Peyer's patch (tissue), 4 donors: ENCODE results near the gene SLK. TPM values are rescaled to one million over a fixed set of nuclear protein-coding genes. Genes with fewer than 3 reads are reported as not detected.

Source experiments
- DNase-seq, 3 donors: peaks; one replicate each; pipeline ENCODE4 v3.0.0-alpha.2; 2017 to 2019
- H3K27ac ChIP-seq, 4 donors: fragments of 200-600 bp; sonication (generic); one replicate each; pipeline ENCODE4 v1.5.1; 2016 to 2019
- H3K27me3 ChIP-seq, 2 donors: fragments of 200-600 bp; sonication (generic); one replicate each; pipeline ENCODE4 v1.5.1; 2019
- H3K36me3 ChIP-seq, 3 donors: fragments of 200-600 bp; sonication (generic); one replicate each; pipeline ENCODE4 v1.5.1; 2016 to 2019
- H3K4me1 ChIP-seq, 4 donors: fragments of 200-600 bp; sonication (generic); one replicate each; pipeline ENCODE4 v1.5.1; 2016 to 2019
- H3K4me3 ChIP-seq, 4 donors: fragments of 200-600 bp; sonication (generic); 1 replicate in 3 of 4; 2 replicates in 1 of 4; pipeline ENCODE4 v1.5.1; 2016 to 2019; ENCODE audit warnings: mild to moderate bottlenecking in 1 of 4
- H3K9me3 ChIP-seq, 4 donors: fragments of 200-600 bp; sonication (generic); one replicate each; pipeline ENCODE4 v1.5.1; 2016 to 2019; ENCODE audit warnings: mild to moderate bottlenecking in 1 of 4
- POLR2A ChIP-seq, 2 donors: fragments of 450-650 bp; IDR thresholded peaks; one replicate each; pipeline ENCODE4 v1.5.1; 2017; ENCODE audit warnings: antibody characterized with exemption in 2 of 2, mild to moderate bottlenecking in 2 of 2, moderate library complexity in 2 of 2
- total RNA-seq, 4 donors: library from RNA; depleted of rRNA; stranded (reverse); fragments of >200 nt; gene quantifications; one replicate each; pipeline ENCODE4 v1.1.0, GENCODE V29; 2016
- TF ChIP-seq, protein P1 (sequence below), 6 experiments: fragments of 450-650 bp in 4 of 6; fragments of 200-600 bp in 2 of 6; sonication (generic) in 1 of 6; IDR thresholded peaks; one replicate each; pipeline ENCODE4 v1.5.1; 2017 to 2019; ENCODE audit warnings: antibody characterized with exemption in 6 of 6, mild to moderate bottlenecking in 3 of 6, moderate library complexity in 1 of 6

The SLK gene
- total RNA-seq, 4 donors from 2014 or later = 38.5 to 55.4 (median 52.6) TPM

DNA sequence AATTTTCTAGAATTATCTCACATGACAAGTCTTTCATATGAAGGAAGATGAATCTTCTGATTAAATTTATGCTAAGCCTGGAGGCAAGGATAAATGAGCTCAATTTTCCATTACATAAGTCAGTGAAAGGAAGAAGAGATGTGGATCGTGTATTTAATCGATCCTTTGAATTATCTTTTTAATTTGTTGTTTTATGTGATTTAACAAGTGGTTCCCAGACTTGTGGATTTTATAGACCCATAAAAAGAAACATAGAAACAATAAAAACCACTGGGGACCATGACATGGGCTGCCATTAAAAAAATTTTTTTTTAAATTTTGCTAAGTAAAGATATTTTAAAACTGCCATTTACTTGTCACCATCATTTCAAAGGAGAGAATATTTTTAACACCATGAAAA lies 45.0 kb downstream of the SLK start:
- Histone ChIP-seq H3K4me1 (no peaks in the 10 kb centered on the region), H3K27ac (no peak overlapping the region), H3K4me3 (no peak overlapping the region), H3K27me3 (no peaks in the 10 kb centered on the region), H3K9me3 (no peaks in the 10 kb centered on the region), H3K36me3 (peaks cover 0 to 31% (median 0%) of the 10 kb centered on the region in 3 donors)
- DNase-seq = no peak
- TF ChIP-seq, protein P1, sequence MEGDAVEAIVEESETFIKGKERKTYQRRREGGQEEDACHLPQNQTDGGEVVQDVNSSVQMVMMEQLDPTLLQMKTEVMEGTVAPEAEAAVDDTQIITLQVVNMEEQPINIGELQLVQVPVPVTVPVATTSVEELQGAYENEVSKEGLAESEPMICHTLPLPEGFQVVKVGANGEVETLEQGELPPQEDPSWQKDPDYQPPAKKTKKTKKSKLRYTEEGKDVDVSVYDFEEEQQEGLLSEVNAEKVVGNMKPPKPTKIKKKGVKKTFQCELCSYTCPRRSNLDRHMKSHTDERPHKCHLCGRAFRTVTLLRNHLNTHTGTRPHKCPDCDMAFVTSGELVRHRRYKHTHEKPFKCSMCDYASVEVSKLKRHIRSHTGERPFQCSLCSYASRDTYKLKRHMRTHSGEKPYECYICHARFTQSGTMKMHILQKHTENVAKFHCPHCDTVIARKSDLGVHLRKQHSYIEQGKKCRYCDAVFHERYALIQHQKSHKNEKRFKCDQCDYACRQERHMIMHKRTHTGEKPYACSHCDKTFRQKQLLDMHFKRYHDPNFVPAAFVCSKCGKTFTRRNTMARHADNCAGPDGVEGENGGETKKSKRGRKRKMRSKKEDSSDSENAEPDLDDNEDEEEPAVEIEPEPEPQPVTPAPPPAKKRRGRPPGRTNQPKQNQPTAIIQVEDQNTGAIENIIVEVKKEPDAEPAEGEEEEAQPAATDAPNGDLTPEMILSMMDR (IDR thresholded peaks at IDR 0.05) = no peak
- TF ChIP-seq POLR2A (IDR thresholded peaks at IDR 0.05) = no peak

DNA sequence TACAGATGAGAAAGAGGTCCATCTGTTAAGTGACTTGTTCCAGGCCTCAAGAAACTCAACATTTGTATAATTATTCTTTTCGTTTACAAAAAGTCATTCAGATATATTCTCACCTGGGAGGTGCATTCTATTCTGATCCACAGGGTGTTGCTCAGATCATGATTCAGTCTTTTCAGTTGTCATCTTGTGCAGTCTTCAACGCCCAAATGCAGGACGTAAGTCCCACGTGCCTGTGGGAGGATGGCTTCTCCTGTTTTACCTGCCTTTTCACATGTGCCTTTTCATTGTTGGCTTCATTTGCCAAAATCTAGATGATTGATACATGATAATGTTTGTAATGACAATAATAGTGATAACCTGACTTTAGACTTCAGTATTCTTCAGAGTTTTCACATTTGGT lies 46.5 kb downstream of the SLK start:
- Histone ChIP-seq H3K4me1 (no peaks in the 10 kb centered on the region), H3K27me3 (no peaks in the 10 kb centered on the region), H3K27ac (no peak overlapping the region), H3K4me3 (no peak overlapping the region), H3K9me3 (no peaks in the 10 kb centered on the region), H3K36me3 (peaks cover 0 to 29% (median 0%) of the 10 kb centered on the region in 3 donors)
- no peak for DNase-seq
- TF ChIP-seq POLR2A (IDR thresholded peaks at IDR 0.05) = no peak
- TF ChIP-seq, protein P1 (IDR thresholded peaks at IDR 0.05) = no peak

DNA sequence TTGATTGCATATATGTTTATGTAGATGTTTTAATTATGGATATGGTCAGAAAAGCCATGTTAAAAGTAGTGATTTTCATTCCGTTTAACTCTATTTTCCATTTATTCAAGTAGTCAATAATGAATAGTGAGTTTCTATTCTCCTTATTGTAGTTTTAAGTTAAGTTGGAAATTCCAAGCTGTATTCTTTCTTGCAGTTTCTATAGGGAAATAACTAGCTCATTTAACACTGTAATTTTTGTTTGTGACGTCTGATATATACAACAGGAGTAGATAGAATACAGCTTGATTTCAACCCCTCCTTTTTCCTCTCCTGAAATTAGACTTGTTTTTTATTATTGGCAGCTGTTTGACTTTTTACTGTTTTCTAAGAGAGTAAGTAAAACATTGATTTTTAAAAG lies 47.2 kb downstream of the SLK start:
- DNase-seq = no peak
- Histone ChIP-seq H3K9me3 (no peaks in the 10 kb centered on the region), H3K4me1 (no peaks in the 10 kb centered on the region), H3K27ac (no peak overlapping the region), H3K27me3 (no peaks in the 10 kb centered on the region), H3K4me3 (no peak overlapping the region), H3K36me3 (peaks cover 0 to 30% (median 0%) of the 10 kb centered on the region in 3 donors)
- TF ChIP-seq POLR2A (IDR thresholded peaks at IDR 0.05) = no peak

DNA sequence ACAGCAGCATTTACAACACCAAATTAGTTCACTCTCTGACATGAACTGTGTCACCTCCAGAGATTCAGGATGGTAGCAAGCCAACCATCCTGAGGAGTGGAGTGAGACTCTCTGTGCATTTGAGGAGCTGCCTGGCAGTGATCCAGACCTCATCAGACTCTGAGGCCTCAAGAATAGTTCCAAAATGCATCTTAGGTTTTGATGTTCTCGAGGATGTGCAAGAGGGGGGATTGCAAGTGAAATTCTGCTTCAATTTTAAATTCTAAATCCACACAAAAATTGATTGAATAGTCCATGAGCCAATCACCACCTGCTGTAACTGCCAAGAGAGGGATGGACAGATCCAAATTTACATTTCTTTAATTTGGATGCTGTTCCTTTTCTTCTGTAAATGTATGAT lies 49.7 kb downstream of the SLK start:
- no peak for DNase-seq
- H3K36me3 ChIP-seq = peaks cover 0 to 53% (median 0%) of the 10 kb centered on the region in 3 donors
- H3K9me3 ChIP-seq = no peaks in the 10 kb centered on the region
- H3K4me3 ChIP-seq = no peak overlapping the region
- no peak for TF ChIP-seq POLR2A (IDR thresholded peaks at IDR 0.05)
- TF ChIP-seq, protein P1 (IDR thresholded peaks at IDR 0.05) = no peak
- no peak overlapping the region for H3K27ac ChIP-seq
- no peaks in the 10 kb centered on the region for H3K27me3 ChIP-seq
- no peaks in the 10 kb centered on the region for H3K4me1 ChIP-seq

DNA sequence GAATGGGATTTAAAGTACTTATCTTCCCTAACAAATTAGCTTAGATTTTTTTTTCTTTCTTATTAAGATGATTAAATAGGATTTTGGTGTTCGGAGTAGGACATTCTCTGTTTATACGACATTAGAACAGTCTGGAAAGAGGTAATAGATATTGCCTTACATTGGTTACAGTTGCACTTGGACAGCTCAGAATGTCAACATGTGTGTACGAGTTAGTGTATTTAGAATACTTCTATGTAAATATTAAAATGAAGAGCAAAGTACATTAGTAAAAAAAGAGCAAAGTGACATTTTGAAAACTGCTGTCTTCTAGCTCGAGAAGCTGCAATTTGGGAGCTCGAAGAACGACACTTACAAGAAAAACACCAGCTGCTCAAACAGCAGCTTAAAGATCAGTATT lies 51.5 kb downstream of the SLK start:
- Histone ChIP-seq H3K4me1 (no peaks in the 10 kb centered on the region), H3K9me3 (no peaks in the 10 kb centered on the region), H3K27me3 (no peaks in the 10 kb centered on the region), H3K4me3 (no peak overlapping the region), H3K27ac (no peak overlapping the region), H3K36me3 (peaks cover 0 to 61% (median 0%) of the 10 kb centered on the region in 3 donors)
- TF ChIP-seq, protein P1 (IDR thresholded peaks at IDR 0.05) = no peak
- TF ChIP-seq POLR2A (IDR thresholded peaks at IDR 0.05) = no peak
- no peak for DNase-seq

DNA sequence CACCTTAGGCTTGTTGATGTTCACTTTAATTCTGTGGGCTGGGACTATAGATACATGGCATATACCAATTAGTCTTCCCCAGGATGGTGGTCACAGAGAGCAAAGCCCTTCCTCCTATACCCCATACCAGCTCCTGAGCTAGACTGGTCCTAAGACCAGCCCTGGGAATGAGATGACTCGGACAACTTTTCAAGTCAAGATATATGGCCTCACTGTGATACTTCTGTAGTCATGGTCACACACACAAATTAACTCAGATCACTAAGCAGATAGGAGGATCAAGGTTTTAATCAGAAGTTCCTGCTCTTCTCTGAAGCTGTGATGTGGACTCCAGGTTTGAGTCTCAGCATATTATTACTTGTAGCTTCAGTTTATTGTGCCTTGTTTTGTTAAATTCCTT lies 53.1 kb downstream of the SLK start:
- no peaks in the 10 kb centered on the region for H3K4me1 ChIP-seq
- no peaks in the 10 kb centered on the region for H3K9me3 ChIP-seq
- DNase-seq = no peak
- no peak overlapping the region for H3K27ac ChIP-seq
- TF ChIP-seq POLR2A (IDR thresholded peaks at IDR 0.05) = no peak
- TF ChIP-seq, protein P1 (IDR thresholded peaks at IDR 0.05) = no peak
- no peak overlapping the region for H3K4me3 ChIP-seq
- no peaks in the 10 kb centered on the region for H3K27me3 ChIP-seq
- peaks cover 0 to 73% (median 0%) of the 10 kb centered on the region in 3 donors for H3K36me3 ChIP-seq
